GM12878 (cell line): ENCODE data around the gene EXOSC2. TPM values are rescaled to one million over a fixed set of nuclear protein-coding genes. Genes with fewer than 3 reads are reported as not detected.

Source experiments
- ATAC-seq: fragments of 200-7000 bp; cut with Tn5 transposase; 3 replicates; pipeline ENCODE4 v1.9.1; 2020; ENCODE audit warnings: mild to moderate bottlenecking, moderate library complexity
- BruUV-seq: library from RNA; stranded (reverse); fragments of 400-500 nt; replicated peaks from 2 replicates; lab custom pipeline; 2021; lab: Mats Ljungman, UMichigan
- CTCF ChIA-PET: fragments of 300-600 bp; sonication (Branson Sonifier 250); formaldehyde crosslinking; extraction: SDS; loops from one replicate; lab custom pipeline; 2021; ENCODE audit warnings: inconsistent platforms; lab: Yijun Ruan, JAX
- POLR2A ChIA-PET: fragments of 350-600 bp; formaldehyde crosslinking; extraction: SDS; loops from one replicate; lab custom pipeline; 2021; ENCODE audit warnings: inconsistent platforms; lab: Charles Lee
- RAD21 ChIA-PET: fragments of 300-600 bp; sonication (Branson Sonifier 250); formaldehyde crosslinking; loops from one replicate; lab custom pipeline; 2023; ENCODE audit warnings: antibody characterized with exemption; ENCODE audit not compliant: unreplicated experiment; lab: Charles Lee
- SMC1A ChIA-PET: fragments of 300-600 bp; sonication (Branson Sonifier 250); formaldehyde crosslinking; loops from one replicate; lab custom pipeline; 2023; ENCODE audit not compliant: unreplicated experiment, uncharacterized antibody; lab: Charles Lee
- DNase-seq: peaks from one replicate; pipeline ENCODE4 v3.0.0-alpha.2; 2011; ENCODE audit warnings: low read depth, low spot score
- FAIRE-seq: peaks from 3 replicates; lab custom pipeline; 2011; peaks lifted over from hg19 to GRCh38; lab: Jason Lieb, UNC
- H2AFZ ChIP-seq: 2 replicates; pipeline ENCODE4 v1.6.0; 2011; ENCODE audit warnings: low read depth, low read length, control low read depth; ENCODE audit not compliant: control insufficient read depth
- H3K27ac ChIP-seq: 2 replicates; pipeline ENCODE4 v1.5.1; 2011; ENCODE audit warnings: control low read depth; ENCODE audit not compliant: control insufficient read depth, insufficient read depth
- H3K27me3 ChIP-seq, 2 experiments: replicated peaks in 1 of 2; 2 replicates each; pipeline versions ENCODE4 v1.6.0 to v1.6.1; 2011; ENCODE audit warnings: low read length in 1 of 2; ENCODE audit not compliant: control insufficient read depth in 2 of 2, insufficient read depth in 2 of 2
- H3K36me3 ChIP-seq, 2 experiments: 2 replicates each; pipeline ENCODE4 v1.5.1; 2011; ENCODE audit warnings: low read length in 1 of 2; ENCODE audit not compliant: control insufficient read depth in 2 of 2, insufficient read depth in 2 of 2
- H3K4me1 ChIP-seq: 2 replicates; pipeline ENCODE4 v1.6.1; 2011; ENCODE audit warnings: mild to moderate bottlenecking, low read length, moderate library complexity, mixed read lengths; ENCODE audit not compliant: control insufficient read depth, insufficient read depth
- H3K4me2 ChIP-seq: 2 replicates; pipeline ENCODE4 v1.6.0; 2011; ENCODE audit warnings: control low read depth; ENCODE audit not compliant: control insufficient read depth, insufficient read depth
- H3K4me3 ChIP-seq: fragments of 200-600 bp; sonication (generic); 2 replicates; pipeline ENCODE4 v1.5.1; 2016
- H3K79me2 ChIP-seq: 2 replicates; pipeline ENCODE4 v1.6.0; 2011; ENCODE audit warnings: low read length; ENCODE audit not compliant: control insufficient read depth, insufficient read depth
- H3K9ac ChIP-seq: 2 replicates; pipeline ENCODE4 v1.8.0; 2011; ENCODE audit warnings: low read length, control low read depth, mixed read lengths; ENCODE audit not compliant: control insufficient read depth, insufficient read depth
- H3K9me3 ChIP-seq: replicated peaks from 3 replicates; pipeline ENCODE4 v1.5.1; 2011; ENCODE audit warnings: mild to moderate bottlenecking, low read length; ENCODE audit not compliant: control insufficient read depth, insufficient read depth
- H4K20me1 ChIP-seq: 2 replicates; pipeline ENCODE4 v1.6.0; 2011; ENCODE audit not compliant: control insufficient read depth, insufficient read depth
- ASH2L ChIP-seq: fragments of 300-600, 200-600 bp; sonication (generic); IDR thresholded peaks from 2 replicates; pipeline ENCODE4 v1.6.1; 2017; ENCODE audit warnings: low read depth, mild to moderate bottlenecking, borderline replicate concordance
- BMI1 ChIP-seq: fragments of 450-650 bp; IDR thresholded peaks from 2 replicates; pipeline ENCODE4 v1.6.1; 2016; ENCODE audit warnings: mild to moderate bottlenecking, moderate library complexity, borderline replicate concordance
- JUNB ChIP-seq: IDR thresholded peaks from 2 replicates; pipeline ENCODE4 v1.6.1; 2016; ENCODE audit warnings: antibody characterized with exemption, mild to moderate bottlenecking
- KAT2A ChIP-seq: conservative IDR thresholded peaks from 2 replicates; pipeline ENCODE4 v1.6.1; 2011; ENCODE audit warnings: low read depth, low read length; ENCODE audit not compliant: control insufficient read depth
- MXI1 ChIP-seq: fragments of 150-350 bp; IDR thresholded peaks from 2 replicates; pipeline ENCODE4 v1.6.1; 2011; ENCODE audit warnings: low read depth, mild to moderate bottlenecking, inconsistent platforms, low read length, improper control_type of control experiment
- NFYB ChIP-seq: IDR thresholded peaks from 2 replicates; pipeline ENCODE4 v1.6.1; 2011; ENCODE audit warnings: low read depth, mild to moderate bottlenecking, low read length, improper control_type of control experiment, moderate library complexity; ENCODE audit not compliant: insufficient read depth
- PAX8 ChIP-seq: fragments of 450-650 bp; IDR thresholded peaks from 2 replicates; pipeline ENCODE4 v1.6.1; 2017; ENCODE audit warnings: mild to moderate bottlenecking, moderate library complexity
- POU2F2 ChIP-seq: IDR thresholded peaks from 3 replicates; pipeline ENCODE4 v1.6.1; 2011; ENCODE audit warnings: low read depth, mild to moderate bottlenecking, low read length, borderline replicate concordance
- RB1 ChIP-seq: fragments of 450-650 bp; formaldehyde crosslinking; IDR thresholded peaks from 2 replicates; pipeline ENCODE4 v1.6.1; 2017; ENCODE audit warnings: mild to moderate bottlenecking, borderline replicate concordance
- RBBP5 ChIP-seq: fragments of 200-600 bp; sonication (generic); conservative IDR thresholded peaks from 2 replicates; pipeline ENCODE4 v1.6.1; 2016
- RELA ChIP-seq: fragments of 450-650 bp; IDR thresholded peaks from 2 replicates; pipeline ENCODE4 v1.8.0; 2014; ENCODE audit warnings: borderline replicate concordance; ENCODE audit not compliant: partially characterized antibody
- SMAD5 ChIP-seq: IDR thresholded peaks from 2 replicates; pipeline ENCODE4 v1.6.1; 2016; ENCODE audit warnings: antibody characterized with exemption, low read depth
- TARDBP ChIP-seq: IDR thresholded peaks from 2 replicates; pipeline ENCODE4 v1.6.1; 2016; ENCODE audit warnings: borderline replicate concordance
- TBL1XR1 ChIP-seq: IDR thresholded peaks from 2 replicates; pipeline ENCODE4 v1.6.1; 2012; ENCODE audit warnings: low read depth, low read length, improper control_type of control experiment
- TCF7 ChIP-seq: IDR thresholded peaks from 2 replicates; pipeline ENCODE4 v1.6.1; 2014; ENCODE audit warnings: antibody characterized with exemption, borderline replicate concordance
- YBX1 ChIP-seq: fragments of 450-650 bp; IDR thresholded peaks from 2 replicates; pipeline ENCODE4 v1.6.1; 2016; ENCODE audit warnings: antibody characterized with exemption
- WGBS: methylation state at CpG from one replicate; pipeline ENCODE4 v1.1.6; 2016; ENCODE audit warnings: low lambda C conversion rate; ENCODE audit not compliant: insufficient replicate concordance, insufficient coverage; ENCODE audit errors: missing lambda C conversion rate; 5-methylcytosine and 5-hydroxymethylcytosine counted together
- in situ Hi-C: fragments of 300-500 bp; cut with MboI; formaldehyde crosslinking; loops from 9 replicates; pipeline ENCODE4 v1.14.3; 2018; ENCODE audit warnings: mixed read lengths
- intact Hi-C: fragments of 100-400 bp; cut with micrococcal nuclease; formaldehyde crosslinking; loops from one replicate; pipeline ENCODE4 v1.14.2; 2022; ENCODE audit not compliant: unreplicated experiment
- polyA plus RNA-seq, 11 experiments: library from polyadenylated mRNA; depleted of rRNA in 4 of 11; unstranded in 6 of 11; stranded (reverse) in 5 of 11; fragments of >200 nt; fragmentation: Nextera tagmentation in 4 of 11; fragmentation: Illumina TruSeq in 1 of 11; extraction: Ambion mirVana in 4 of 11; extraction: Trizol in 1 of 11; gene quantifications; 1 replicate in 1 of 11; 2 replicates in 10 of 11; pipeline versions ENCODE4 v1.2.1 to v1.2.3, GENCODE V29; 2011 to 2016; ENCODE audit warnings: inconsistent platforms in 2 of 11, missing spikeins in 2 of 11, low read depth in 1 of 11
- total RNA-seq, 4 experiments: library from RNA; depleted of rRNA in 3 of 4; stranded (reverse); fragments of >200 nt in 3 of 4; fragmentation: Illumina TruSeq in 1 of 4; extraction: Trizol in 1 of 4; gene quantifications; 2 replicates each; pipeline versions ENCODE4 v1.2.1 to v1.2.3, GENCODE V29; 2013 to 2021
- TF ChIP-seq, protein P1 (sequence below): IDR thresholded peaks from 2 replicates; pipeline ENCODE4 v1.6.1; 2012; ENCODE audit warnings: mild to moderate bottlenecking, low read depth, low read length
- TF ChIP-seq, protein P2 (sequence below): fragments of 450-650 bp; IDR thresholded peaks from 2 replicates; pipeline ENCODE4 v1.6.1; 2017; ENCODE audit warnings: mild to moderate bottlenecking, moderate library complexity
- TF ChIP-seq, protein P3 (sequence below): IDR thresholded peaks from 2 replicates; pipeline ENCODE4 v1.6.1; 2011; ENCODE audit warnings: low read depth, mild to moderate bottlenecking, low read length, moderate library complexity, borderline replicate concordance; ENCODE audit errors: extremely low read depth

The EXOSC2 gene
- total and polyA plus RNA-seq, 10 of the 15 experiments (the other 5 are each of a cell fraction or from before 2014, with no cell fraction given): 26.3 to 55.0 (median 48.0) TPM

DNA sequence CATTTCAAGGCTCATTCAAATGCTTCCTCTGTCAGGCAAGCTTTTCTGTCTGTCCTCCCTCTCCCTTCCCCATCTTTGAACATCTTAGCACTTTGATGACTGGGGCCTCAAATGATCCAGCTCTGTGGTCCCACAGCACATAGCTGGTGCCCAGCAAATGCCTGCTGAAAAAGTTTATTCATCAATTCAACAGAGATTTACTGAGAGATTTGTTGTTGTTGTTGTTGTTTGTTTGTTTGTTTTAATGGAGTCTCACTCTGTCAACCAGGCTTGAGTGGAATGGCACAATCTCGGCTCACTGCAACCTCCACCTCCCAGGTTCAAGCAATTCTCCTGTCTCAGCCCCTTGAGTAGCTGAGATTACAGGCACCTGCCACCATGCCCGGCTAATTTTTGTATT lies 6.0 kb upstream of the EXOSC2 start:
- ATAC-seq (no peak), FAIRE-seq (no peak), DNase-seq (no peak)
- intact Hi-C loops: no loop called here
- POLR2A ChIA-PET: no interaction called here
- Histone ChIP-seq H3K4me3 (no peak overlapping the region), H3K9ac (no peak overlapping the region), H3K79me2 (no peaks in the 10 kb centered on the region), H4K20me1 (no peaks in the 10 kb centered on the region), H3K36me3 (no peaks in the 10 kb centered on the region), H3K9me3 (no peaks in the 10 kb centered on the region; the same call in 1 of the 3 replicates), H2AFZ (no peak overlapping the region), H3K4me1 (0 out of 2 replicates have a peak, but pooled peaks cover 3% of the 10 kb centered on the region), H3K27ac (no peak overlapping the region), H3K4me2 (no peak overlapping the region), H3K27me3 (peaks cover 0 to 2% of the 10 kb centered on the region in 2 experiments; a peak in 1 of 4 replicates)
- TF ChIP-seq YBX1 (no peak), RB1 (no peak), RELA (no peak), ASH2L (no peak), MXI1 (no peak), JUNB (no peak), TBL1XR1 (no peak), POU2F2 (no peak), NFYB (no peak), PAX8 (no peak), TCF7 (no peak), SMAD5 (no peak), TARDBP (no peak), RBBP5 (no peak), KAT2A (no peak), BMI1 (no peak)
- TF ChIP-seq, protein P1, sequence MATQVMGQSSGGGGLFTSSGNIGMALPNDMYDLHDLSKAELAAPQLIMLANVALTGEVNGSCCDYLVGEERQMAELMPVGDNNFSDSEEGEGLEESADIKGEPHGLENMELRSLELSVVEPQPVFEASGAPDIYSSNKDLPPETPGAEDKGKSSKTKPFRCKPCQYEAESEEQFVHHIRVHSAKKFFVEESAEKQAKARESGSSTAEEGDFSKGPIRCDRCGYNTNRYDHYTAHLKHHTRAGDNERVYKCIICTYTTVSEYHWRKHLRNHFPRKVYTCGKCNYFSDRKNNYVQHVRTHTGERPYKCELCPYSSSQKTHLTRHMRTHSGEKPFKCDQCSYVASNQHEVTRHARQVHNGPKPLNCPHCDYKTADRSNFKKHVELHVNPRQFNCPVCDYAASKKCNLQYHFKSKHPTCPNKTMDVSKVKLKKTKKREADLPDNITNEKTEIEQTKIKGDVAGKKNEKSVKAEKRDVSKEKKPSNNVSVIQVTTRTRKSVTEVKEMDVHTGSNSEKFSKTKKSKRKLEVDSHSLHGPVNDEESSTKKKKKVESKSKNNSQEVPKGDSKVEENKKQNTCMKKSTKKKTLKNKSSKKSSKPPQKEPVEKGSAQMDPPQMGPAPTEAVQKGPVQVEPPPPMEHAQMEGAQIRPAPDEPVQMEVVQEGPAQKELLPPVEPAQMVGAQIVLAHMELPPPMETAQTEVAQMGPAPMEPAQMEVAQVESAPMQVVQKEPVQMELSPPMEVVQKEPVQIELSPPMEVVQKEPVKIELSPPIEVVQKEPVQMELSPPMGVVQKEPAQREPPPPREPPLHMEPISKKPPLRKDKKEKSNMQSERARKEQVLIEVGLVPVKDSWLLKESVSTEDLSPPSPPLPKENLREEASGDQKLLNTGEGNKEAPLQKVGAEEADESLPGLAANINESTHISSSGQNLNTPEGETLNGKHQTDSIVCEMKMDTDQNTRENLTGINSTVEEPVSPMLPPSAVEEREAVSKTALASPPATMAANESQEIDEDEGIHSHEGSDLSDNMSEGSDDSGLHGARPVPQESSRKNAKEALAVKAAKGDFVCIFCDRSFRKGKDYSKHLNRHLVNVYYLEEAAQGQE: no peak
- TF ChIP-seq, protein P2, sequence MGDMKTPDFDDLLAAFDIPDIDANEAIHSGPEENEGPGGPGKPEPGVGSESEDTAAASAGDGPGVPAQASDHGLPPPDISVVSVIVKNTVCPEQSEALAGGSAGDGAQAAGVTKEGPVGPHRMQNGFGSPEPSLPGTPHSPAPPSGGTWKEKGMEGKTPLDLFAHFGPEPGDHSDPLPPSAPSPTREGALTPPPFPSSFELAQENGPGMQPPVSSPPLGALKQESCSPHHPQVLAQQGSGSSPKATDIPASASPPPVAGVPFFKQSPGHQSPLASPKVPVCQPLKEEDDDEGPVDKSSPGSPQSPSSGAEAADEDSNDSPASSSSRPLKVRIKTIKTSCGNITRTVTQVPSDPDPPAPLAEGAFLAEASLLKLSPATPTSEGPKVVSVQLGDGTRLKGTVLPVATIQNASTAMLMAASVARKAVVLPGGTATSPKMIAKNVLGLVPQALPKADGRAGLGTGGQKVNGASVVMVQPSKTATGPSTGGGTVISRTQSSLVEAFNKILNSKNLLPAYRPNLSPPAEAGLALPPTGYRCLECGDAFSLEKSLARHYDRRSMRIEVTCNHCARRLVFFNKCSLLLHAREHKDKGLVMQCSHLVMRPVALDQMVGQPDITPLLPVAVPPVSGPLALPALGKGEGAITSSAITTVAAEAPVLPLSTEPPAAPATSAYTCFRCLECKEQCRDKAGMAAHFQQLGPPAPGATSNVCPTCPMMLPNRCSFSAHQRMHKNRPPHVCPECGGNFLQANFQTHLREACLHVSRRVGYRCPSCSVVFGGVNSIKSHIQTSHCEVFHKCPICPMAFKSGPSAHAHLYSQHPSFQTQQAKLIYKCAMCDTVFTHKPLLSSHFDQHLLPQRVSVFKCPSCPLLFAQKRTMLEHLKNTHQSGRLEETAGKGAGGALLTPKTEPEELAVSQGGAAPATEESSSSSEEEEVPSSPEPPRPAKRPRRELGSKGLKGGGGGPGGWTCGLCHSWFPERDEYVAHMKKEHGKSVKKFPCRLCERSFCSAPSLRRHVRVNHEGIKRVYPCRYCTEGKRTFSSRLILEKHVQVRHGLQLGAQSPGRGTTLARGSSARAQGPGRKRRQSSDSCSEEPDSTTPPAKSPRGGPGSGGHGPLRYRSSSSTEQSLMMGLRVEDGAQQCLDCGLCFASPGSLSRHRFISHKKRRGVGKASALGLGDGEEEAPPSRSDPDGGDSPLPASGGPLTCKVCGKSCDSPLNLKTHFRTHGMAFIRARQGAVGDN: no peak
- TF ChIP-seq, protein P3, sequence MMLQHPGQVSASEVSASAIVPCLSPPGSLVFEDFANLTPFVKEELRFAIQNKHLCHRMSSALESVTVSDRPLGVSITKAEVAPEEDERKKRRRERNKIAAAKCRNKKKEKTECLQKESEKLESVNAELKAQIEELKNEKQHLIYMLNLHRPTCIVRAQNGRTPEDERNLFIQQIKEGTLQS: no peak
- CTCF ChIA-PET: interaction anchor here (1.5 to 2.8 kb wide), 2 partner anchors 20 to 177 kb away, joined by 4 to 13 read pairs; no protein-coding TSS in a partner anchor
- RAD21 ChIA-PET: no interaction called here
- WGBS: 17% methylated on average over 2 of the region's 2 CpGs
- SMC1A ChIA-PET: no interaction called here
- in situ Hi-C loops: loop anchor here (10.0 kb wide), 1 partner anchor 233 kb away; no protein-coding TSS in a partner anchor
- BruUV-seq: no TSS peak
